OCI-LY1 (cell line): ENCODE measurements around the gene RCBTB1.
"Not testable (repeated sequence)": the region's sequence is repeated elsewhere in the genome, so short reads cannot be mapped to it uniquely, and the experiment has no call there.

Experiments
- EZH2 ChIP-seq: fragments of 200-600 bp; sonication (generic), shearing (Covaris generic); IDR thresholded peaks from 2 replicates; pipeline ENCODE4 v1.8.0; 2017; ENCODE audit warnings: borderline replicate concordance, mixed run types, mild to moderate bottlenecking, antibody characterized with exemption, low read length, moderate library complexity, mixed read lengths
- TF ChIP-seq, protein P1 (sequence below): fragments of 200-600 bp; sonication (generic), shearing (Covaris generic); IDR thresholded peaks from 2 replicates; pipeline ENCODE4 v1.5.1; 2017; ENCODE audit warnings: mild to moderate bottlenecking, antibody characterized with exemption, low read length, moderate library complexity, mixed read lengths

DNA sequence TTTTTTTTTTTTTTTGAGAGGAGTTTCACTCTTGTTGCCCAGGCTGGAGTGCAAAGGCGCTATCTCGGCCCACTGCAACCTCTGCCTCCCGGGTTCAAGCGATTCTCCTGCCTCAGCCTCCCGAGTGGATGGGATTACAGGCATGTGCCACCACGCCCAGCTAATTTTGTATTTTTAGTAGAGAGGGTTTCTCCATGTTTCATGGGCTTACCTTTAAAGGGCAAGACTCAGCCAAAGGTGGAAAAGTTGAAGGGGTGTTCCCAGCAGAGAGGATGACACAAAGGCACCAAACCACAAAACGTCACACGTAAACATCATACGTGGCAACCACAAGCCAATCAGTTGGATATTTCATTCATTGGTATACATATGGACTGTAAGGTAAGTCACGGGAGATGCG lies 88.5 kb downstream of the RCBTB1 start:
- TF ChIP-seq, protein P1, sequence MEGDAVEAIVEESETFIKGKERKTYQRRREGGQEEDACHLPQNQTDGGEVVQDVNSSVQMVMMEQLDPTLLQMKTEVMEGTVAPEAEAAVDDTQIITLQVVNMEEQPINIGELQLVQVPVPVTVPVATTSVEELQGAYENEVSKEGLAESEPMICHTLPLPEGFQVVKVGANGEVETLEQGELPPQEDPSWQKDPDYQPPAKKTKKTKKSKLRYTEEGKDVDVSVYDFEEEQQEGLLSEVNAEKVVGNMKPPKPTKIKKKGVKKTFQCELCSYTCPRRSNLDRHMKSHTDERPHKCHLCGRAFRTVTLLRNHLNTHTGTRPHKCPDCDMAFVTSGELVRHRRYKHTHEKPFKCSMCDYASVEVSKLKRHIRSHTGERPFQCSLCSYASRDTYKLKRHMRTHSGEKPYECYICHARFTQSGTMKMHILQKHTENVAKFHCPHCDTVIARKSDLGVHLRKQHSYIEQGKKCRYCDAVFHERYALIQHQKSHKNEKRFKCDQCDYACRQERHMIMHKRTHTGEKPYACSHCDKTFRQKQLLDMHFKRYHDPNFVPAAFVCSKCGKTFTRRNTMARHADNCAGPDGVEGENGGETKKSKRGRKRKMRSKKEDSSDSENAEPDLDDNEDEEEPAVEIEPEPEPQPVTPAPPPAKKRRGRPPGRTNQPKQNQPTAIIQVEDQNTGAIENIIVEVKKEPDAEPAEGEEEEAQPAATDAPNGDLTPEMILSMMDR = not testable (repeated sequence)
- TF ChIP-seq EZH2 = not testable (repeated sequence)
